NCI-H1417 (cell line): ENCODE data around the gene MSI2.

ENCODE experiments used
- DNase-seq, 3 experiments: peaks; one replicate each; lab custom pipeline; 2025; lab: John Stamatoyannopoulos, UW

MSI2 gene

DNA sequence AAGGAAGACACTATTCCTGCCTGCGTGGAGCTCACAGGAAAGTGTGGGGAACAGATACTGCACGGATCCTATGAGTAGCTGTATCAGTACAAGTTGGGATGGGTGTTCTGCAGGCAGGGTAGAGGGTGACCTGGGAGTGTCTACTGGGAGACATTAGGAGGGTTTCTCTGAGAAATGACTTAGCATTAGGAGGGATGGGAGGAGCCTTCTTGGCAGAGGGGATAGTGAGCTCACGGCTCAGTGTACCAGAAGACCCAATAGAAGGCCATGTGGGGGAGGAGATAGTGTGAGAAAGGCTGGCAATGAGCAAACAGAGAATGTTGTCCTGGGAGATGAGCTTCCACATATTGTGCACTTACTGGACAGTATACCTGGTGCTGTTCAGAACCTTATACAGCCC is 109.1 kb downstream of the MSI2 start:
- no peak for DNase-seq

DNA sequence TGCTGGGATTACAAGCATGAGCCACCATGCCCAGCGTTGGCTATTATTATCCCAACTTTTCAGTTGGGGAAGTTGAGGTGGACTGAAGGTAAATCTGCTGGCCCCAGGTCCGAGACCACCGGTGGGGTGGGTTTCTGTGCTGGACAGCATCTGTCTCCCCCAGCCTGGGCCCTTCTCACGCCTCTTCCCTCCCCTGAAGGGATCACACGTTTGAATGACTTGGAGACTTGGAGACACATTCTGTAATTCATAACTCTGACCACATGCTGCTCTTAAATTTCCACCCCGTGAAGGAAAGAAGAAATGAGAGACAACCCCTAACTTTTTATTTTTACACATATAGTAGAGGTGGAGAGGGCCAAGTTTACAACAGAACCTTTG is 109.8 kb downstream of the MSI2 start:
- DNase-seq: no peak

DNA sequence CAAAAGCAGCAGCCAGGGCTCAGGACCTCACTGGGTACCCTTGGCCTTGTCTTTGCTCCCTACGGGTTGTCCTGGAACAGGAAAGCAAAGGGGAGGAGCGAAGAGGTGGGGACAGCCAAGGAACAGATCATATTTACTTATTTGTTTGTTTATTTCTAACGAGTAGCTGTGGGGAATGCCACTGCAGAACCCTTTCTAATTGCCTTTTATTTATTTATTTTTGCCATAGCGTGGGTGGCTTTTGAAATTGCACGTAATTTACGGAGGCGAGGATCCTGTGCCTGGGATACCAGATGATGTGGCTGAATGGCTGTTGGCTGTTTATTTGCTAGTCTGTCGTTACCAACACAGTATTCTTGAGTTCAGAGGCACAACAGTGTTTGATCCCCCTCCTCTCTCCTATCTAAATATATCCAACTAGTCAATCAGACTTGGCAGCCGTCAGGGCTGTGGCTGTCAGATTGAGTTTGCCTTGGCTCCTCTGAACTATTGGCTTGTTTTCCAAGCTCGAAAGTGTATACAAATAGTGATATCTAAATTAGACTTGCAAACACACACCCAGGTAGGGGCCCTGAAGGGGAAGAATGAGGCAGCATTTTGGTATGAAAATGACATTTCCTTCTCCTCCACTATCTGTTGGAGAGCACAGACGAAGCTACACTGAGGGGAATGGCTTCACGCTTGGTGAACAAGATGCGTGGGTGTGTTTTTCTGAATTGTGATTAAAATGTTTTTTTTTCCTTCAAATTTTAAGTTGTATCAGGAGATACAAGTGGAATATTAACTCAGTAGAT is 110.4 kb downstream of the MSI2 start:
- peak in 1 of 3 experiments; percentile 12 for DNase-seq

DNA sequence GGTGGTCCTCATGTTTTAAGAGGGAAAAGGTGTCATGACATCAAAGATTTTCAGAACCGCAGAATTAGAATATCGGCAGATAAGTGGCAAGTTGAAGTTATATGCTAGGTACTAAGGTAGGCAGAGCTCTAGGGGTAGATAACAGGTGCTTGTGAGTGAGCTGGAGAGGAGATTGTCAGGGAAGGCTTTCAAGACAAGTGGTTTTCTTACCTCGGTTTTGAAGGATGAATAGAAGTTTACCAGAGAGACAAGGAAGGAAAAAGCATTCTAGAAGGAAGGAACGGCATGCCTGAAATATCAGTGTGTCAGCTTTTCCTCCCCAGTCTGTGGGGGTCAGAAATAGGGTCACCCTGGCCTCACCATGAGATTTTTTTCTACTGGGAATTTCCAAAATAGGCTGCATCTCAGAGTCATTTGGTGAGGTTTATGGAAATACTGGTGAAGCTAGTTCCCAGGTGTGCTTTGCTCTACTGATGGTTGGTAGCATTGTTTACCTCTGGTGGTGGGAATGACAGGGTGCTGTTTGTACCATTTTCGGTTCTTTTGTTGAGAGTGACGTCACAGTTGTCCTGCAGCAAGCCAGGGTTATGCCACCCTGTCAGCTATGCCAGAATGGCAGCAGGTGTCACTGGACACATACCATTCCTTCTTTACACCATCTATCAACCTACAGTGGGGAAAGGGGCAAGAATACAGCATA is 112.5 kb downstream of the MSI2 start:
- peak in 1 of 3 experiments; percentile 23 for DNase-seq

- no peak for DNase-seq
Measured at GRCh38 chr17:57369509-57369945, 113.2 kb downstream of the MSI2 start.

DNA sequence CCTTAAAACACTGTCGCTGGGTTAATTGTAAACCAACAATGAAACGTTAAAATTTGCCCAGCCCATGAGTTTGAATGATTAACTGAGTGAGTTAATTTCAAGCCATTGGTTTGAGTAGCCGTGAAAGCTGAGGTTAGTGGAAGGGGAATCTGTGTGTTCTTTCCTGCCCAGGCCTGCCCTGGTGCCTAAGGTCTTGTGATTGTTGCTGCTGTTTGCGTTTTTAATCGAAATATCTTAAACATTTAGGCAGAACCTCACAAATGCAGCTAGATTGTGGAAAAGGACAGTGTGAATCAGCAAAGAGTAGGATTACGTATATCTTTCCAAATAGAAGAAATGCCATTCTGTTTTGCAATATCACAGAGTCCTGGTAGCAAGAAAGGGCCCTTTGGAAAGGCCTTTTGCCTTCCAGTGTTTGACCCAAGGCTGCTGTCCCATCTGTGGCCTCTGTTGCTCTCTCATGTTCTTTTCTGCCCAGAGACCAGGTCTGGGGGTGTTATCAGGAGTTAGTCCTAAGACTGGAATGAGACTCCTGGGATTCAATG is 113.8 kb downstream of the MSI2 start:
- peak in 1 of 3 experiments; percentile 44 for DNase-seq

- DNase-seq: no peak
Measured at GRCh38 chr17:57370619-57371018, 114.3 kb downstream of the MSI2 start.

DNA sequence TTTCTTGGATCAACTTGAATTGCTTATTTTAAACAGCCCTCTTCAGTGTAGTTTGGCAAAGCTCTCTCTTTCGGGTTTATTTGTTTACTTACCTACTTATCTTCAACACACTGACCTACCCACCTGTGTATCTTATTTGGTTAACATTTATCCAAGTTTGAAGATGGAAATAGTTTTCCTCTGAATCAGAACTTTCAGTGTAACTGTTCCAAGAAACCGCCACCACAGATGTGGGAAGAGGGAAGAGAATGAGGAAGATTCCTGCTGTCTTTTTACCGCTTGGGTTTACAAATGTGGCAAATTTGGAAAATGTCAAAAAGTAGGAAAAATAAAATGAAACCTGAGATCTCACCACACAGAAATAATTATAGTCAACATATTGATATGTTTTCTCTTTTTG is 115.8 kb downstream of the MSI2 start:
- DNase-seq: no peak

- DNase-seq: no peak
Measured at GRCh38 chr17:57373048-57373447, 116.7 kb downstream of the MSI2 start.

DNA sequence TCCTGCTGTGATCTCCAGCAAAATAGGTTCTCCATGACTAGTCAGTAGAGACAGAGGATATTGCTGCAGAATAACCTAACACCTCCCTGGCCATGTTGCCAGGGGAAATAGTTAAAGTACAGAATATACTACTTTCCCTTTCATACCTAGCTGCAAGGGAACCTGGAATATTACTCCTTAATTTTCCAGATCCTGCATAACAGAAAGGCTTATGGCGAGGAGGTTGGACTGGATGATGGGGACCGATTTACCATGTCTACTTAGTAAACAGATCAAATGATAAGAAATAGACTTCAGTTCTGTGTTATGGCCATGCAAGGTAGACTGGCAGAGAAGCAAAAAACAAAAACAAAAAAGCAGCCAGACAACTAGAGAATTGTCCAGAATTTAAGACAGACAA is 117.4 kb downstream of the MSI2 start:
- DNase-seq: no peak

DNA sequence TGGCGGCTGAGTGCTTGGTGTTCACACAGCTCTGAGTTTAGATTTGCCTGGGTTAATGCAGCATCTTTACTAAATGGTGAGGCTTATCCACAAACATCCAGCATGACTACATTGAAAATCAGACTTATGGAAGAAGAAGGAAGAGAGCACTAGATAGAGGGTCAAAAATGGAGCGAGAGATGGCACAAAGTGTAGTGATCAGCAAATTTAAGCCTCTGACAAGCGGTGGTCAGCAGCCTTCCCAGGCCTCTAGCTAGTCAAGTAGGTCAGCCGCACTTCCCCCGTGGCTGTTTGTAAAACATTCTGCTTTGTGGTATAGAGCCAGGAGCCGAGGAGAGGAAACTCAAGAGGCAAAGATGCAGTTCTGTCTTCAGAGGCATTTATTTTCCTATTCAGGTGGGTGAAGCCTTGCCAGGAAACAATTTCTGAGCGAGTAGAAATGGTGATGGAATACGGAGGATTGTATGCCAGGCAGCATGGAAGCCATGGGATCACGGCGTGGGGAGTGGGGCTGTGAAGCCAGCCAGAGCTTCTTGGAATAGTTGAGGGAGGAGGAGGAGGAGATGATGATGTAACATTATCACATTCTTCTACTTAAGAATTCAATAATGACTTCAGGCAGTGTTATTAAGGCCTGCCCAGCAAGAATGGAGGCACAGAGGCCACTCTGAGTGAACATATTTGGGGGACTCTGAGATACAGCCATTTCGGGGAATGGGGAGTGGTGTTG is 118.9 kb downstream of the MSI2 start:
- no peak for DNase-seq

DNA sequence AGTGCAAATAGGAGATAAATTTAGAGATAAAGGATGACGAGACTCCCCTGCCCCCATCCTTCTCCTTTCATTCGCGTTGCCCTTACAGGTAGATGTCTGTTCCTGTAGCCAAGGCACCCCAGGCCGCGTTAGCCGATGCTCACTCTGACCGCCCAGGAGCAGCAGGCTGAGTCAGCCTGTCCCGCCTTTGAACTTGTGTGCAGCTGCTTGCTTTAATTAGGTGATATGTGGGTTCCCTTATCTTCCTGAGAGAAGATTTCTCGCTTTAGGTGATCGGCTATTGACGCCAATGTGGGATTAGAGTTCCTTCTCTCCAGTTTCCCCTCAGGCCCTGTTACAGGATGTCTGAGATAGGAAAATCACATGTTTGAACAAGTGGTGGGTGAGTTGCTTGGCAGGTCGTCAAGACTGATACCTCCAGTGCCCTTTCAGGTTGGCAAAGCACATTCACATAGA is 119.5 kb downstream of the MSI2 start:
- DNase-seq: no peak

GRCh38 chr17:57377094-57377493 is 120.8 kb downstream of the MSI2 start:
- DNase-seq: no peak

DNA sequence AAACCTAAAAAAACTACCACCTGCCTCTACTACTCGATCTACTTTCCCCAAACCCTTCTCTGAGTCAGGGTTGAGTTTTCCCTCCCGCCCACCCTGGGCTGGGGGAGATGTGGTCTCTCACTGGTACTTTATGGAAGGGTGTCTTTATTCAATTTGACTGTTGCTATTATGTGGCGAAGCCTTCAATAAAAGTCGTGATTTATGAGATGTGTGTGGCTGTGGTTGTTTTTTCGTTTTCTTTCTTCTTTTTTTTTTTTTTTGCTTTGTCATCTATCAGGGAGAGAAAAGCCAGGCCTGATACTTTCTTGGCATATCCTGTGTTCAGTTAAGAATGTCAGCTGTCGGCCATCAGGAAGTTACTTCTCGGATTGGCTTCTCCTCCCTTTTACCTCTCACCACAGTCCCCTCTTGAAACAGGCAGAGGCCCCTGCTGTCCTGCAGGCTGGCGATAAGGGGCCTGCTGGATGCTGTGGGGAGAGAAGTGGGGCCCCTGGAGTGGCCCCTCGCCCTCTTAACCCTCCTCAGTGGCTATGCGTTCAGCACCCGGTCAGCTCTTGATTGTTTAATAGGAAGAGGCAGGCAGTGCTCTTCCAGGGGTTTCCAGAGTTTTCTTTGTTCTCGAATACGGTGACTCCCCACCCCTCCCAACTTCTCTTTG is 123.0 kb downstream of the MSI2 start:
- DNase-seq: peak in 1 of 3 experiments; percentile 9

- no peak for DNase-seq
Measured at GRCh38 chr17:57379895-57380434, 123.6 kb downstream of the MSI2 start.

- DNase-seq: no peak
Measured at GRCh38 chr17:57381498-57381897, 125.2 kb downstream of the MSI2 start.

GRCh38 chr17:57384219-57384618 is 127.9 kb downstream of the MSI2 start:
- no peak for DNase-seq

DNA sequence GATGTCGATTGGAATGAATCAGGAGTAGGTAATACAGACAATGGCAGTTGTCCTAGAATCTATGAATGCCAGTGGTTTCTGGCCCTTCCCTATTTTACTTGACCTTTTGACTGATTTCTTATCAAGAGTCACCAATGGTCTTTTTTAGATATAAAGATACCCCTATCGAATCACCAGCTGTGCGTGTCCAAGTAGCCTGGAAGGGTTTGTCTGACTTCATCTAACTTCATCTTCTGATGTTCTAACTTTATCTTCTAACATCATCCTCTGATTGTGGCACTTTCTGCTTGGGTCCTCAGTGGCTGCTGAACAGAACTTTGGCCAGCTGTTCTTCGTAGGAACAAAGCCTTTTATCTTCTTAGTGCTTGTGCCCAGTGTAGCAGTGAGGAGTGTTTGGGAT is 129.7 kb downstream of the MSI2 start:
- DNase-seq: no peak

GRCh38 chr17:57387575-57387974 is 131.3 kb downstream of the MSI2 start:
- no peak for DNase-seq

DNA sequence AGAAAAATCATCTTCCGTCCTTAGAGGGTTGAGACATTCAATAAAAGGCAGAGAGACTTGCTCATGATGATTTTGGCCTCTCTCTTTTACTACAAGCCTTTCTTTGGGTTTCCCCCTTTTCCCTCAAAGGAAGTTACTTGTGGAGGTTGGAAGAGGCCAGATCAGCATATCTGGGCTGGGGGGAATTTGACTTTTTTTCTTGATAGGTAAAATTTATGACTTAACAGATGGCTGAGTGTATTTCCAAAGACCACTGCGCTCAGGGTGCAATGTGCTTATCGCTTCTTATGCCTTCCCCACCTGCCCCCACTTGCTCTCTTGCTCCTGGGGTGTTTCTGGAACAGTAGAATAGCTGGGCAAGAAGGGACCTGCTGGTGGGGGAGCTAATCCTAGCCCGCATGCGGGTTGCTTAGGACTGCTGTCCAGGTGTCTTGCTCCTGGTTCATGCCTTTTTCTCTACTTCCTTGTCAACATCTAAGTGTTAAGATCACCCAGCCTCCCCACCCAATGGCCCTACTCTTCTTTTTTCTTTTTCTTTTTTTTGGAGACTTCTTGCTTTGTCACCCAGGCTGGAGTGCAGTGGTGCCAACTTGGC is 131.9 kb downstream of the MSI2 start:
- DNase-seq: no peak

- no peak for DNase-seq
Measured at GRCh38 chr17:57389473-57389872, 133.2 kb downstream of the MSI2 start.
